GM10248 (cell line): Measurements from ENCODE around the gene SOX30.

Experiments
- CTCF ChIA-PET: fragments of 300-600 bp; sonication (Branson Sonifier 250); formaldehyde crosslinking; extraction: SDS; loops from one replicate; lab custom pipeline; 2021; ENCODE audit warnings: antibody characterized with exemption; lab: Yijun Ruan, JAX
- POLR2A ChIA-PET: fragments of 350-650 bp; sonication (Branson Sonifier 250); formaldehyde crosslinking; extraction: SDS; loops from one replicate; lab custom pipeline; 2020; ENCODE audit warnings: antibody characterized with exemption; lab: Yijun Ruan, JAX
- DNase-seq: peaks from one replicate; pipeline ENCODE4 v3.0.0; 2012; ENCODE audit errors: extremely low spot score
- CTCF ChIP-seq: IDR thresholded peaks from 2 replicates; pipeline ENCODE4 v1.5.1; 2012; ENCODE audit warnings: mild to moderate bottlenecking, low read depth; ENCODE audit errors: extremely low read depth, missing control alignments, control extremely low read depth

The SOX30 gene

GRCh38 chr5:157659868-157660660, 7.8 kb upstream of the SOX30 start:
- TF ChIP-seq CTCF, result no peak
- DNase-seq, result no peak
- ChIA-PET POLR2A (no interaction called here), CTCF (interaction anchor here (1.3 to 1.9 kb wide), 2 partner anchors 9 to 83 kb away, joined by 4 to 7 read pairs; partner anchors contain the start of gene LSM11)

GRCh38 chr5:157658893-157659292, 6.7 kb upstream of the SOX30 start:
- CTCF ChIA-PET, result interaction anchor here (1.3 to 1.4 kb wide), 2 partner anchors 10 to 85 kb away, joined by 4 read pairs; partner anchors contain the start of gene LSM11
- TF ChIP-seq CTCF, result no peak
- POLR2A ChIA-PET, result no interaction called here
- no peak for DNase-seq

DNA sequence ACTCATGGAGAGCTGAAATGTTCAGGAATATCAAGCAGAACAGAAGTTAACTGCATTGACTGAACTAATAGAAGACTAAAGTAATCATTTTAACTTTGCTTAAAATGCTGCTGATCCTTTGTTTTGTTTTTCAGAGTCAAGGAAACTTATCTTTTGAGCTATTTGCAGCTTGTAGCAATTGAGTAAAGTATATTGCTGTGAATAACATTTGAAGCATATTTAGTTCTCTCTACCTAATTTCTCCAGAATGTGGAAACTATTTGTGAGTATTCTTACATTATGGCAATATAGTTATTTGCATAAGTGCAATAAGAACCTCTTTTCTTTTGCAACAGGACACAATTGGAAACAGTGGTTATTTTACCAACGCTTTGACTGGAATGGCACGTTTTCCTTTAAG, 5.3 kb upstream of the SOX30 start:
- ChIA-PET POLR2A (no interaction called here), CTCF (no interaction called here)
- TF ChIP-seq CTCF, result no peak
- DNase-seq, result no peak

GRCh38 chr5:157651623-157652376, 438 bp downstream of the SOX30 start:
- peak; percentile 32 for TF ChIP-seq CTCF
- ChIA-PET CTCF (interaction anchor here (1.0 to 5.3 kb wide), 5 partner anchors 10 to 92 kb away, joined by 3 to 16 read pairs (median 5); partner anchors contain the start of gene LSM11), POLR2A (no interaction called here)
- peak; percentile 75 for DNase-seq

DNA sequence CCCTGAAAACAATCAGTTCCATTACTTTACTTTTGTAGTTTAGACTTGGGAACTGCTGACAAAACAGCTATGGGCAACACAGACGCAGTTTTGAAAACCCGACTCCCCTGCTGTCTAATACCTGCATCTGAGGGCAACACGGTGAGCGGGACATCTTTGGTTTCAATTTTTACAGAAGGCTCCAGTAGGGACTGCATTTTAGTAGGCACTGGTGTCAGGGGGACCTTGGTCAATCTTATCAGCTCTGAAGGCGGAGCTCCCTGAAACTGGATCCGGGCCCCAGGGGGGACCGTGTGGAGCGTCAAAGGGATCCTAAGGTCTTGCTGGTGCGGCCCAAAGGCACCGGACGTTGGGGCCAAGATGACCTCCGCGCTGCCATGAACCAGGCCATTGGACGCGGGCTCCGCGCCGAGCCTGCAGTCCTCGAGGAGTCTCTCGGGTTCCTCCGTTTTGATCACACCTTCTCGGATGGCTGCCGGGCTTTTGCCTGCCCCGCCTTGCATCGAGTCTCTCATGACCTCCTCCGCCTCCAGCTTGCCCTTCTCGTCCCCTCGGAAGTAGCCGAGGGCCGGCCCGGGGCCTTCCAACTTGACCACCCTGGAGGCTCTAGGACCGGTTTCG, 1.1 kb downstream of the SOX30 start:
- no peak for DNase-seq
- CTCF ChIA-PET, result interaction anchor here (1.0 to 1.6 kb wide), 2 partner anchors 19 to 53 kb away, joined by 3 to 4 read pairs; no protein-coding TSS in a partner anchor
- POLR2A ChIA-PET, result no interaction called here
- no peak for TF ChIP-seq CTCF

DNA sequence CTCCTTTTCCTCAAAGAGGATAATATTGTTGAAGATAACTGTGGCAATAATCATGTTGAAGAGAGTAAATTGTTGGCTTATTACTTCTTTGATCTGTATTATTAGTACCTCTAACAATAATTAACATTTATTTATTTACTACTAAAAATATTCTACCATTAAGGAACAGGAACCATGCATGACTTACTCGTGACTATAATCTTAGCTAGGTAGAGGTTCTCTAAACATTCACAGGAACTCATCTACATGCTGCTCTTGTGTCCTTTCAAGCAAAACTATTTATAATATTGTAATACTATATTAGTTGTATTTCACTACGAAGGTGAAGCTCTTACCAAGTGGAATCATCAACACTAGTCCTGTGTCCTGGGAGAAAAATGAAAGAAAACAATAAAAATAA, 3.1 kb downstream of the SOX30 start:
- no peak for DNase-seq
- ChIA-PET CTCF (interaction anchor here (1.1 to 1.4 kb wide), 2 partner anchors 17 to 34 kb away, joined by 3 read pairs; no protein-coding TSS in a partner anchor), POLR2A (no interaction called here)
- no peak for TF ChIP-seq CTCF
